Measurements from ENCODE around the gene PBX2. TPM values are rescaled to one million over a fixed set of nuclear protein-coding genes. Genes with fewer than 3 reads are reported as not detected.

PBX2 gene
- total RNA-seq, 1 donor from 2014 or later, result 18.1 TPM

DNA sequence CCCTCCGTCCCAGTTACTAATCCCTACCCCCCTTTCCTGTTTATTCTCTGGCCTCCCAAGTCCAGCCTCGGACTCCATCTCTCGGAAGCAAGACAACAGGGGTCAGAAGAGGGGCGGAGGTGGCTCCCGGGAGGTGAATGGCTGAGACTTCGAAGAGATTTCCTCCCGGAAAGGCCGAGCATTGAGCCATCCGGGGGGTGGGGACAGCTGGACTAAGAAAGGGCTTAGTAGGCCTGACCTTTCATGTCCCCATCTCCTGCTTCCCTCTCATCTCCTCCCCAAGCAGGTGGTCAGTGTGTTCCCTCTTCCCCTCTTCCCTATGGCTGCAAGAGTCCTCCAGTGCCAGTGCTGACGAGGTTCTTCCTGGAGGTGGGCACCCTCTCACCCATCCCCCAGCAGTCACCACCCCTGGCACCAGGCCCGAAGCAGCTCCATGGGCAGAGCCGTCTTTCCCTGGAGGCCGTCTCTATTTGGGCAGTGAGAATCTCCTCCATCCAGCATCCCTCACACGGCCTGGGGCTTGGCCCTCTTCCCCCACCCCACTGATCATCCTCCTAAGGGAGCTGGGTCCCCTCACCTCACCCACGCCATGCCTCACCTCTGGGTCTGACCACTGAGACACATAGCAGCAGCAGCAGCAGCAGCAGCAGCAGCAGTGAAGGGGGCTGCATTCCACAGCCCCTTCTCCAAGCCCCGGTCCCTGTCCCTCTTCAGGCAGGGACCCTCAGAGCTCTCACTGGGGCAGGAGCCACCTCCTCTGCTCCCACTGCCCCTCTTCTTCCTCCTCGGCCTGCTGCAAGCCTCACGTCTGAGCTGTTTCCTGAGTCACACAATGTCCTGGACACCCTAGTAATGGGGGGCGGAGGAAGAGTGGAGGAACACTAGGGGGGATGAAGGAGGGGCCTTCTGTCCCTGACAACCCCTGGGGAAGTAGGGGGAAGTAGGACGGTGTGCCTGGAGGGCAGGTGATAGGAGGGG, 33.5 kb upstream of the PBX2 start, which contains the start of gene NOTCH4:
NOTCH4 (minus strand) TSS at position 810 of the 978 bp plus-strand sequence; CDS start at position 671, 139 bp downstream.
- Histone ChIP-seq H3K27ac (peak within 1 kb of the TSS in 1 of 2 donors; percentile 34), H3K9me3 (no peaks in the 10 kb centered on the region), H3K27me3 (no peaks in the 10 kb centered on the region), H3K4me1 (no peaks in the 10 kb centered on the region), H3K36me3 (no peaks in the 10 kb centered on the region), H3K4me3 (no peak within 1 kb of the TSS)
- intact Hi-C loops (cut with DNase I), result no loop called here
- TF ChIP-seq, protein P1, sequence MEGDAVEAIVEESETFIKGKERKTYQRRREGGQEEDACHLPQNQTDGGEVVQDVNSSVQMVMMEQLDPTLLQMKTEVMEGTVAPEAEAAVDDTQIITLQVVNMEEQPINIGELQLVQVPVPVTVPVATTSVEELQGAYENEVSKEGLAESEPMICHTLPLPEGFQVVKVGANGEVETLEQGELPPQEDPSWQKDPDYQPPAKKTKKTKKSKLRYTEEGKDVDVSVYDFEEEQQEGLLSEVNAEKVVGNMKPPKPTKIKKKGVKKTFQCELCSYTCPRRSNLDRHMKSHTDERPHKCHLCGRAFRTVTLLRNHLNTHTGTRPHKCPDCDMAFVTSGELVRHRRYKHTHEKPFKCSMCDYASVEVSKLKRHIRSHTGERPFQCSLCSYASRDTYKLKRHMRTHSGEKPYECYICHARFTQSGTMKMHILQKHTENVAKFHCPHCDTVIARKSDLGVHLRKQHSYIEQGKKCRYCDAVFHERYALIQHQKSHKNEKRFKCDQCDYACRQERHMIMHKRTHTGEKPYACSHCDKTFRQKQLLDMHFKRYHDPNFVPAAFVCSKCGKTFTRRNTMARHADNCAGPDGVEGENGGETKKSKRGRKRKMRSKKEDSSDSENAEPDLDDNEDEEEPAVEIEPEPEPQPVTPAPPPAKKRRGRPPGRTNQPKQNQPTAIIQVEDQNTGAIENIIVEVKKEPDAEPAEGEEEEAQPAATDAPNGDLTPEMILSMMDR (IDR thresholded peaks at IDR 0.05), result no peak
- peak in 1 of 2 donors; percentile 40 for DNase-seq (ENCODE audit: low spot score in 2 of 2)

DNA sequence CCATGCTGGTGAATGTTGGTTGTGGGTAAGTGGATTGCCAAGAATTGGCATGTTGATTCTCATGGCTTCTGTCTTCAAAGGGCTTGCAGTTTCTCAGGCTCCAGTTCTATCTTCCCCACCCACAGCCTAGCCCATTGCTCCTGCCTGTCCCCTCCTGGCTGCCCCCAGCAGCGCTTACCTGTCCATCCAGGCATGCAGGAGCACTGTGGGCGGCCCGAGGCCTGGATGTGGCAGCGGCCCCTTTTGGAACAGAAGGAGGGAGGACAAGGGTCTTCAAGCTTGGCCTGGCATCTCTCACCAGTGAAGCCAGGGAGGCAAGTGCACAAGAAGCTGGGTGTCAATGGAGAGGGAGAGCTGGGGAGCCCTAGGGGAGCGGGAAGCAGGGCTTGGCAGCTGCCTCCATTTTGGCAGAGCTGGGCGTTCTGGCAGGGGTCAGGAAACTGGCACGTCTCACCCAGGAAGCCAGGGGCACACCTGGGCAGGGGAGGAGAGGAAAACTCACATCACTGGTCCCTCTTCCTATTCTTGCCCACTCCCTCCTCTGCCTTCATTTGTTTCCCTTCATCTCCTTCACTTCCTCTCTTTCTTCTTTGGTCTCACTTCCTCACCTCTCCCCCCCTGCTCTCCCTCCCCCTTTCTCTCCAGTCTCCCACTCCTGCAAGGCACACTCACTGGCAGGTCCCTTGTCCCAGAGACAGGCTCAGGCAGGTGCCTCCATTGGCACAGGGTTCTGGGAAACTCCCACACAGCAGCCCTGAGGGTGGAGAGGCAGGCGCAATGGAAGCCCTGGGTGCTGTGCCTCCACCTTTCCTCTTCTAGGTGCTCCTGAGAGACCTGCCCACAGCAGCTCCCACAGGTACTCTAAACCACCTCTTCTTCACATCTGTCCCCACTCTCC, 32.6 kb upstream of the PBX2 start:
- no peak for DNase-seq (ENCODE audit: low spot score in 2 of 2)
- intact Hi-C loops (cut with DNase I), result no loop called here
- TF ChIP-seq, protein P1 (IDR thresholded peaks at IDR 0.05), result no peak
- H3K36me3 ChIP-seq, result no peaks in the 10 kb centered on the region
- H3K9me3 ChIP-seq, result no peaks in the 10 kb centered on the region
- no peaks in the 10 kb centered on the region for H3K4me1 ChIP-seq
- no peak overlapping the region for H3K27ac ChIP-seq
- no peaks in the 10 kb centered on the region for H3K27me3 ChIP-seq
- no peak overlapping the region for H3K4me3 ChIP-seq

DNA sequence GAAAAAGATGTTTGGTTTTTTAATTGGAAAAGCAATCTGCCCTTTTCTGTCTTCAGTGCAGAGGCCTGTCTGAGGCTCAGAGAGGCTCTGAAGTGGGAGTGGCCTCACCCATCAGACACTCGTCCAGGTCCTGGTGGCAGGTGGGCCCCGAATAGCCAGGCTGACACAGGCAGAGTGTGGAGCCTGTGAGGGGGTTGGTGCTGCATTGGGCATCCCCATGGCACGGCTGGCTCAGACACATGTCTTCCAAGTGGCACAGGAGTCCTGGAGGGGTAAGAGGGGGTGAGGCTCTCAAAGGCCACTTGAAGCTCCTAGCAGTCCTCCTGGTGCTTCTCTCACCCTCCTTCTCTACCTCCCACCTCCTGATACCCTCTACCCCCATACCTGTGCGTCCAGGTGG, 30.0 kb upstream of the PBX2 start:
- Histone ChIP-seq H3K4me3 (no peak overlapping the region), H3K4me1 (no peaks in the 10 kb centered on the region), H3K27ac (no peak overlapping the region), H3K36me3 (no peaks in the 10 kb centered on the region), H3K9me3 (no peaks in the 10 kb centered on the region), H3K27me3 (no peaks in the 10 kb centered on the region)
- intact Hi-C loops (cut with DNase I), result no loop called here
- DNase-seq (ENCODE audit: low spot score in 2 of 2), result no peak
- TF ChIP-seq, protein P1 (IDR thresholded peaks at IDR 0.05), result no peak

- intact Hi-C loops (cut with DNase I), result no loop called here
- Histone ChIP-seq H3K27me3 (no peaks in the 10 kb centered on the region), H3K4me1 (no peaks in the 10 kb centered on the region), H3K36me3 (no peaks in the 10 kb centered on the region), H3K27ac (no peak overlapping the region), H3K4me3 (no peak overlapping the region), H3K9me3 (no peaks in the 10 kb centered on the region)
- DNase-seq (ENCODE audit: low spot score in 2 of 2), result no peak
- TF ChIP-seq, protein P1 (IDR thresholded peaks at IDR 0.05), result no peak
Measured at GRCh38 chr6:32218167-32218566, 28.2 kb upstream of the PBX2 start.

- H3K36me3 ChIP-seq, result no peaks in the 10 kb centered on the region
- H3K4me1 ChIP-seq, result no peaks in the 10 kb centered on the region
- H3K9me3 ChIP-seq, result no peaks in the 10 kb centered on the region
- TF ChIP-seq, protein P1 (IDR thresholded peaks at IDR 0.05), result no peak
- intact Hi-C loops (cut with DNase I), result no loop called here
- no peaks in the 10 kb centered on the region for H3K27me3 ChIP-seq
- no peak overlapping the region for H3K4me3 ChIP-seq
- H3K27ac ChIP-seq, result no peak overlapping the region
- DNase-seq (ENCODE audit: low spot score in 2 of 2), result no peak
Measured at GRCh38 chr6:32216998-32217397, 27.0 kb upstream of the PBX2 start.

Data from ascending aorta (tissue), 2 donors.